ENCODE results near the gene MMP10. TPM values are rescaled to one million over a fixed set of nuclear protein-coding genes. Genes with fewer than 3 reads are reported as not detected.

MMP10 gene
- total RNA-seq, 4 donors from 2014 or later: 0.67 TPM; not detected in 3

- no peak overlapping the region for H3K4me3 ChIP-seq
- no peak for DNase-seq
- H3K27ac ChIP-seq: no peak overlapping the region
- intact Hi-C loops (cut with DNase I; ENCODE audit: low total_unique reads): no loop called here
- no peaks in the 10 kb centered on the region for H3K4me1 ChIP-seq
- TF ChIP-seq POLR2A (IDR thresholded peaks at IDR 0.05): no peak
- TF ChIP-seq CTCF (IDR thresholded peaks at IDR 0.05): no peak
- H3K9me3 ChIP-seq: no peaks in the 10 kb centered on the region
- H3K36me3 ChIP-seq: no peaks in the 10 kb centered on the region
- H3K27me3 ChIP-seq: no peaks in the 10 kb centered on the region
These were observed 21.9 kb upstream of the MMP10 start for GRCh38 chr11:102802341-102802740.

GRCh38 chr11:102800767-102801166, 20.3 kb upstream of the MMP10 start:
- H3K27ac ChIP-seq: no peak overlapping the region
- no peaks in the 10 kb centered on the region for H3K36me3 ChIP-seq
- H3K4me1 ChIP-seq: no peaks in the 10 kb centered on the region
- DNase-seq: no peak
- intact Hi-C loops (cut with DNase I; ENCODE audit: low total_unique reads): no loop called here
- H3K4me3 ChIP-seq: no peak overlapping the region
- no peaks in the 10 kb centered on the region for H3K9me3 ChIP-seq
- TF ChIP-seq CTCF (IDR thresholded peaks at IDR 0.05): no peak
- no peak for TF ChIP-seq POLR2A (IDR thresholded peaks at IDR 0.05)
- H3K27me3 ChIP-seq: no peaks in the 10 kb centered on the region

- no peak overlapping the region for H3K4me3 ChIP-seq
- no peaks in the 10 kb centered on the region for H3K4me1 ChIP-seq
- H3K27ac ChIP-seq: no peak overlapping the region
- no peaks in the 10 kb centered on the region for H3K9me3 ChIP-seq
- intact Hi-C loops (cut with DNase I; ENCODE audit: low total_unique reads): no loop called here
- no peaks in the 10 kb centered on the region for H3K36me3 ChIP-seq
- H3K27me3 ChIP-seq: no peaks in the 10 kb centered on the region
- no peak for DNase-seq
- TF ChIP-seq POLR2A (IDR thresholded peaks at IDR 0.05): no peak
- no peak for TF ChIP-seq CTCF (IDR thresholded peaks at IDR 0.05)
These were observed 19.4 kb upstream of the MMP10 start for GRCh38 chr11:102799681-102800340.

- intact Hi-C loops (cut with DNase I; ENCODE audit: low total_unique reads): no loop called here
These were observed 17.8 kb upstream of the MMP10 start, which contains the start of gene MMP1 for GRCh38 chr11:102798012-102798746. Gene MMP1 (minus strand): TSS chr11:102798160. CDS start chr11:102798092, 68 bp downstream.

More at GRCh38 chr11:102798012-102798746, 17.8 kb upstream of the MMP10 start, which contains the start of gene MMP1:
- Histone ChIP-seq H3K27me3 (no peaks in the 10 kb centered on the region), H3K4me3 (no peak within 1 kb of the TSS), H3K4me1 (no peaks in the 10 kb centered on the region), H3K36me3 (no peaks in the 10 kb centered on the region), H3K9me3 (no peaks in the 10 kb centered on the region), H3K27ac (no peak within 1 kb of the TSS)
- TF ChIP-seq CTCF (IDR thresholded peaks at IDR 0.05): no peak
- no peak for DNase-seq

All from uterus (tissue), 4 donors.